ENCODE measurements around the gene HLA-DPA1.

- TF ChIP-seq CTCF (conservative IDR thresholded peaks at IDR 0.05 in 1 of 2, IDR thresholded peaks at IDR 0.05 in 1 of 2; ENCODE audit: low read depth in 1 of 2, low read length in 2 of 2): no peak
- TF ChIP-seq EZH2 (IDR thresholded peaks at IDR 0.05; ENCODE audit: low read length, missing control alignments): no peak
Measured at GRCh38 chr6:33105916-33106871, 32.7 kb upstream of the HLA-DPA1 start.
